HG02678 (cell line): ENCODE results near the gene MPDU1.
"Not testable (repeated sequence)": the region's sequence is repeated elsewhere in the genome, so short reads cannot be mapped to it uniquely, and the experiment has no call there.

Source experiments
- ATAC-seq: cut with Tn5 transposase; IDR thresholded peaks from one replicate; pipeline ENCODE4 v1.9.1; 2021; ENCODE audit warnings: mild to moderate bottlenecking, moderate library complexity; ENCODE audit not compliant: unreplicated experiment

The MPDU1 gene

DNA sequence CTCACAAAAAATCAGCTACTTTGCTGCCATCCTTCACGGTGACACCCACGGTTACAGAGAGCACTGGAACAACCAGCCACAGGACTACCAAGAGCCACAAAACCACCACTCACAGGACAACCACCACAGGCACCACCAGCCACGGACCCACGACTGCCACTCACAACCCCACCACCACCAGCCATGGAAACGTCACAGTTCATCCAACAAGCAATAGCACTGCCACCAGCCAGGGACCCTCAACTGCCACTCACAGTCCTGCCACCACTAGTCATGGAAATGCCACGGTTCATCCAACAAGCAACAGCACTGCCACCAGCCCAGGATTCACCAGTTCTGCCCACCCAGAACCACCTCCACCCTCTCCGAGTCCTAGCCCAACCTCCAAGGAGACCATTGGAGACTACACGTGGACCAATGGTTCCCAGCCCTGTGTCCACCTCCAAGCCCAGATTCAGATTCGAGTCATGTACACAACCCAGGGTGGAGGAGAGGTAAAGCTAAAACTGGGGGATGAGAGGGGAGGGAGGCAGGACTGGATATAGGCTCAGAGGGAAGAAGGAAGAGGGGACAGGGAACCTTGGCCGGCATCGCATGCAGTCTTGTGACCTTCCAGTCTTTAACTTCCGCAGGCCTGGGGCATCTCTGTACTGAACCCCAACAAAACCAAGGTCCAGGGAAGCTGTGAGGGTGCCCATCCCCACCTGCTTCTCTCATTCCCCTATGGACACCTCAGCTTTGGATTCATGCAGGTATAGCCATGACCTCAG lies 3.6 kb upstream of the MPDU1 start:
- ATAC-seq, result no peak

DNA sequence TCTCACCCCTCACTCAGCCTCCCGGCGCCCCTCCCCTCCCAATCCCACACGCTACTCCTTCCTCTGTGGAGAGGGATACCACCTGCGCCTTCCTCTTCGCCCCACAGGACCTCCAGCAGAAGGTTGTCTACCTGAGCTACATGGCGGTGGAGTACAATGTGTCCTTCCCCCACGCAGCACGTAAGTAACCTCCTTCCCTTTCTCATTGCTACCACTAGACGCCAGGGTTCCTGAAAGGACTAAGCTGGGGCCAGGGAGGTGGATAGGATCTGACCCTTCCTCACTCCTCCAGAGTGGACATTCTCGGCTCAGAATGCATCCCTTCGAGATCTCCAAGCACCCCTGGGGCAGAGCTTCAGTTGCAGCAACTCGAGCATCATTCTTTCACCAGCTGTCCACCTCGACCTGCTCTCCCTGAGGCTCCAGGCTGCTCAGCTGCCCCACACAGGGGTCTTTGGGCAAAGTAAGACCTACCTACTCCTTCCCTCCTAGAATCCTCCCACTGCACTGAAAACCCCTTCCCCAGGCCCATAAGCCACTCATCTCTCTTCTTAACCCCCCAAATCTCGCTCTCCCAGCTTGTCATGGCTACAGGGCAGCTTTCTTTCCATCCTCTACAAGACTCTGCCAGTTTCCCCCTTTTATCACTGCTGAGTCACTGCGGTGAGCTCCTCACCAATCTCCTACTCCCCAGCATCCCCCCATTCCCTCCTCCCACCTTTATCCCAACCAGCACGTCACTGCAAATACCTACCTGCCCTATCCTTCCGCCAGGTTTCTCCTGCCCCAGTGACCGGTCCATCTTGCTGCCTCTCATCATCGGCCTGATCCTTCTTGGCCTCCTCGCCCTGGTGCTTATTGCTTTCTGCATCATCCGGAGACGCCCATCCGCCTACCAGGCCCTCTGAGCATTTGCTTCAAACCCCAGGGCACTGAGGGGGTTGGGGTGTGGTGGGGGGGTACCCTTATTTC lies 2.8 kb upstream of the MPDU1 start:
- no peak for ATAC-seq

DNA sequence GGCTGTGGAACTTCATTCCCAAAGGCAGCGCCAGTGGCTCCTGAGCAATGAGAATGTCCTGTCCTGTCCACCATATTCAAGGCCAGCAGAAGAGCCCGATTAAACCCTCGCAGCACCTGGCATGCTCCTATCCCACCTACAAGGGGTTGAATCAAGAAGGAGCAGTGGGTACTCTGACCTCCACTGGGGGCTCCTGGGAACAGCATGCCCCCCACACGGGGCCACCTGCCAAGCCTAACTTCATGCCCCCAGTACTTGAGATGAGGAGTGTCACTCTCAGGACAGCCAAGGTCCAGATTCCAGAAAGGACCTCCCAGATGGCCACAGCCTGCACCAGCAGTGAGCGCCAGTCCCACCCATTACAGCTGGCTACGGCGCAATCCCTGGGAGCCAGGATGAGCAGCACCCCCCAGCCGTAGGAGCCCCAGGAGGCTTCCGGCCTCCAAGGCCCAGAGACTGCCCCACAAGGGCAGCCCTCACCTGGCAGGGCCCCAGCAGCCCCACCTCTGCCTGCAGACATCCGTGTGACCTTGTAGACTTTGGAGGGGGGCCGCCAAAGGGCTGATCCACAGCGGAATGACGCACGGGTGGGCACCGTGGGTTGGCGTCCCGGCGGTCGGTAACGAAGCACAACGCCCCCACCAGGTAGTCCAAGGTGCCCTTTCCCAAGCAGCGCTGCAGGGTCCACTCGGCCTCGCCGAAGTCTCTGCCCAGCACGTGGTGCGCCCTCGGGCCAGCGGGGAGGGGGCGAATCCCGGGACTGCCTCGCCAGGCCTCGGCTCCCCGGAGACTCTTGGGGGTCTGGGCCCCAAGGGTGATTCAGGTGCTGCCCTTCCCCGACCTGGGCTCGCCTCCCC lies 1.0 kb upstream of the MPDU1 start:
- ATAC-seq, result no peak

DNA sequence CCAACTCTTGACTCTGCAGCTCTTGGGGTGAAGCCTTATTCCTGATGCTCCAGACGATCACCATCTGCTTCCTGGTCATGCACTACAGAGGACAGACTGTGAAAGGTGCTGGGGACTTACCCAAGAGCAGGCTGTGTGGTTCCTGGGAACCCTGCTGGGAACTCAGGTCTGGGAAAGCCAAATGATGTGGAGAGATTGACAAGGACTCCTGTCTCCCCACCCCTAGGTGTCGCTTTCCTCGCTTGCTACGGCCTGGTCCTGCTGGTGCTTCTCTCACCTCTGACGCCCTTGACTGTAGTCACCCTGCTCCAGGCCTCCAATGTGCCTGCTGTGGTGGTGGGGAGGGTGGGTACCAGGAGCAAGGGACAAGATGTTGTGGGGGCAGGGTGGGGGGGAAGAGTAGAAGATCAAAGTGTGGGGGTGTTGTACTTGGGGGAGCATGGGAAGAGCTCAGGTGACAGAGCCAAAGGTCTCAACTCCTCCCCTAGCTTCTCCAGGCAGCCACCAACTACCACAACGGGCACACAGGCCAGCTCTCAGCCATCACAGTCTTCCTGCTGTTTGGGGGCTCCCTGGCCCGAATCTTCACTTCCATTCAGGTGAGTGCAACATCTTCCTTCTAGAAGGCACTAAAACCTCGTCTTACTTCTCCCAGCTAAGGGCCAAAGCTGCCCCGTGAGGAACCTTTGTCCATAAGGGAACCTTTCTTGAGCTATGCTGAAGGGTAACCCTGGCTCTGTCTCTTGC lies 3.2 kb downstream of the MPDU1 start:
- no peak for ATAC-seq

DNA sequence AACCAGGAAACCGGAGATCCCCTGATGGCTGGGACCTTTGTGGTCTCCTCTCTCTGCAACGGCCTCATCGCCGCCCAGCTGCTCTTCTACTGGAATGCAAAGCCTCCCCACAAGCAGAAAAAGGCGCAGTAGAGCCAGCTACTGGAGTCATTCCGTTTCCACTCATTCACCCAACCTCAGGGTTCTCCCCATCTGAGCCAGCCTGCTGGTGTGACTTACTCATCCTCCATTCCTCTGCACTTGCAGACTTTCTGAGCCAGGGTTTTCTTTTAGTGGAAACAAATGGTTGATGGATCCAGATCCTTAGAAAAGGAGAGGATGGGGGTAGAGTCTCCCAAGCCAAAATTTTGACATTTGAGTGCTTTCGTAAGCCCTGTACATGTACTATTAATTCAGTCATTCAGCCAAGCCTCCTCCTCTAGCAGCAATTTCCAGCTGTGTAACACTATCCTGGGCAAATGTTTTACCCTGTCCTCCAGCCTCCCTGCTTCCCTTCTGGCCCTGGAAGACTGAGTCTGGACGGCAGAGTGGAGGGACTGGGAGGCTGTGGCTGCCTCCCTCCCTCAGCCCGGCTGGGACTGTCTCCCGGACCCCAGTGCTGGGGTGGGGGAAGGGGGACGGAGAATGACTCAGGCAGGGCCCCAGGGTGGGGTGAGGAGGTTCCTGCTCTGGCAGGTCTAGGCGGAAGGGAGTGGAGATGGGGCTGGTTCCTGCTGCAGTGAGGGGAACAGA lies 3.9 kb downstream of the MPDU1 start:
- no peak for ATAC-seq

DNA sequence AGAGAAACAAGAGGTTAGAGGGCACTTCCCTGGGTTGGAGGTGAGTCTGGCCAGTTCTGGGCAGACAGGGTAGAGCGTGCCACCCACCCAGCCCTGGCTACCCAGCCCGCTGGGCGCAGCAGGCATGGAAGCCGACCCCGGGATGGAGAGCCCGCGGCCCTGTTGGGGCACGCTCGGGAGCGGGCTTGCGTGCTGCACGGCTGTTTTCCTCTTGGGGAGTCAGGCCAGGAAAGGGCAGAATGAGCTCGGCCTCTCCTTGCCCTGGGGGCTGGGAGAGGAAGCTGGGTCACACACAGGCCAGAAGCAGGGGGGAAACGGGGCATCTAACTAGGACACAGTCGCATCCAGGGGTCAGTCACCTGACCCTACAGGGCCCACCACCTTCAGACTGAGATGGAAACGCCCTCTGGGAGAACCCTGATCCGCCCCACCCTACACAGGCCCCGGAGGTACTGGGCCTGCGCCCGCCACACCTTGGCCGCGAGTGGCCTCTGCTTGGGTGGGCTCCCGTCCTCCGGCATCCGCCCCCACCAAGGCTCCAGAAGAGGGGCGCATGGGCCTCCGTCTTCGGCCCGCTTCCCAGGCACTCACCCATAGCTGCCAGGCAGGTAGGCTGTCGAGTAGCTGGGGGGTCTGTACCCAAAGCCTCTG lies 5.0 kb downstream of the MPDU1 start:
- ATAC-seq, result no peak

DNA sequence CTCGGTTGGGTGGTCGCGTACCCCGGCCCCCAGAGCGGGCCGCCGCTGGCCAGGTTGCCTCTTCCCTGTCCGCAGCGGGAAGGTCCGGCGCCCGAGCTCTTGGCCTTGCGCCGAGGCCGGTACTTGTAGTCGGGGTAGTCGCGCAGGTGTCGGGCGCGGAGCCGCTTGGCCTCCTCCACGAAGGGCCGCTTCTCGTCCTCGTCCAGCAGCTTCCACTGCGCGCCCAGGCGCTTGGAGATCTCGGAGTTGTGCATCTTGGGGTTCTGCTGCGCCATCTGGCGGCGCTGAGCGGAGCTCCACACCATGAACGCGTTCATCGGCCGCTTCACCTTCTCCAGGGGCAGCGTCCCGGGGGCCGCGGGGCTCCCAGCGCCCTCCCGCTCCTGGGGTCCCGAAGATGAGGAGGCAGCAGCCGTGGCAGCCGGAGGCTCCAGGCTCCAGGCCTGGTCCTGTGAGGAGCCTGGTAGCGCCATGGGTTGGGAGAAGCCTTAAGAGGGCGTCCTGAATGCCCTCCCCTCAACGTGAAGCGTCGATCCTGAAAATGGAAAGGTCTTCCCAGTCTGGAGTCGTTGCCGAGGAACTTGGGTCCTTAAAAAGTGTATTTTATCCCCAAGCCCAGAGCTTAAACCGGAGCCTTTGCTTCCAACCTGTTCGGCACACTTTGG lies 5.7 kb downstream of the MPDU1 start:
- ATAC-seq, result no peak

DNA sequence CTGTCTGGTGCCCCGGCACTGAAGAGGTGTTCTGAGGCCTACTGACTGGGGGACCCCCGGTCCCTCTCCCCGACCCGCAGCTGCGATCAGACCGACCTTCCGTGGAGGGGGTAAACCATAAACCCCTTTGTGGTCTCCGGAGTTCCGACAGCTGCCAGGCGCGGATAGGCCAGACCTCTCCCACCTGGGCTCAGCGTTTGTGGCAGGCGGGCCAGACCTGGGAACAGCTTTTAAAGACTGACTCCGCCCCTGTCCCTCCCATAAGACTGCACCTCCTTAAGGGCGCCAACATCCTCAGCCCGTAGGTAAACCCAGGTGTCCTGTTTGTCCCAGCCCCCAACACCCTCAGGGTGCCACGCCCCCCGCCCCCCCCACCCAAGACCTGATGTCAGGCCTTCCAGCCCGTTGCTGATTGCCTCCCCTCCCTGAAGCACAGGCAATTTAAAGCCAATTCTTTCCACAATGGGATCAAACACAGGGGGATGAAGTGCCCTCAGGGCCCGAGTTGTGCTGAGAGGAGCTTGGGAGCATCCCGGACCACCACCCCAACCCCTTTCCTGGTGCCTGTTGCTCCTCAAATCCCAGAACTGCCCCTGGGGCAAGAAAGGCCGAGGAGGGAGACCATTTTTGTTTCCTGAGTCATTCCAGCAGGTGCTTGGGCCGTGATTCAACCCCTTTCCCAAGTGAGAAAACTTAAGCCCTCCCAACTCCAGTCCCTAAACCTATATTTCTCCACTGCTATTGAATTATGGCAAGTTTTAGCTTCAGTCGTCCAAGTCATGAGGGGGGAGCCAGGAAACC lies 6.4 kb downstream of the MPDU1 start, which contains the start of gene SOX15:
TSS of gene SOX15 (minus strand) at position 204 of the 801 bp plus-strand sequence. CDS start 418 bp downstream, outside the sequence.
- no peak for ATAC-seq

DNA sequence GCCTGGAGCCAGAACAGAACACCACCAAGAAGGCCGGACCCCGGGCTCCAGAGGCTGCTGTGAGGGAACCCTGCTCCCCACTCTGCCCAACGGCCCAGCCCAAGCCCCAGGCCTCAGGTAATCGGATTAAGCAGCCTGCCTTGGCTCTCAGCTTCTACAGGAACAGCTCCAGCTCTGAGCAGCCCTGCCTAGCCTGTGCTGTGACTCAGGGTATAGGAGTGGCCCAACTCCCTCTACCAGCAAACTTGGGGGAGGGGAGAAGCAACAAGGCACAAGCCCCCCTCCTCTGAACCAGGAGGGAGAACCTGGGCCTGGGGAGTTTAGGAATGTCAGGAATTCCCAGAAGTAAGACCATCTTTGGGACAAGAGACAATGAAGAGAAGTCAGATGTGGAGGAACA lies 7.1 kb downstream of the MPDU1 start:
- no peak for ATAC-seq

DNA sequence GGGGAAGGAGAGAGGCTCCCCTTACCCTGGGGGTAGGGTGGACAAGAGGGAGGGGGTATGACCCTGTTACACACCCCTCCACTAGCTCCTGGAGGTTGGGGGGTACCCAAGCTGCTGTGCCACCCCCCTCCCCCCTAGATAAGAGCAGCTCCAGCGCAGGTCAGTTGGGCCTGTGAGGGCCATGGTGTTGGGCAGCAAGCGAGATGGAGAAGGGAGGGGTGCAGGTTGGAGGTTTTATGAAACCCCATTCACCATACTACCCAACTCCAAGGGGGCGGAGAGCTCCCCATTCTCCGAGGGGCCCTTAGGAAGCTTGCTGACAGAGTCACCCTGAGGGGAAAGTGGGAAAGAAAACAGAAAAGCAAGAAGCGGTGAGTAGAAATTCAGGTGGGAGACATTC lies 7.9 kb downstream of the MPDU1 start:
- no peak for ATAC-seq

DNA sequence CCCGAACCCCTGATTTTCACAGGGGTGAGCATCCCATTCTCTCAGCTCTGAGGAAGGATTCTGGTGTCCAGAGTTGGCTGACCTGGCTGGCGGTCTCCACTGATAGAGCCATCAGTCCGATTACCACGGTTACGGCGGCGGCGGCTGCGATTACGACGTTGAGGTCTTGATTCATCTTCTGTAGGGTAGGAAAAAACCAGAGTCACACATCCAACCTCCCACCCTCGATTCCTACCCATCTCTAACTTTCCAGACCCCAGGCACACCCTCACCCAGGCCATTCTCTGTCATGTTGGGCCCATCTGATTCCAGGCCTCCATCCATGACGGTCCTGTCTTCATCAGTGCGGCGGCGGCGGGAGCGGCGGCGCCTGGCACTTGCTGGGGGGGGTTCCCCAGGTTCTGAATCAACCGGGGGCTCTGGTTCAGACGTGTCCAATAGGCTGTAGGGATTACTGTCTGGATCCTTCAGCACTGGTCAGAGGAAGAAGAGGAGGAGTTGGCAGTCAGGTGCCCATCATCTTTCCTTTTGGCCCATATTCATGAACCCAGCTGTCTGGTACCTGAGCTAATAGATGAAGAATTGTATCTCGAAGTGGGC lies 8.9 kb downstream of the MPDU1 start:
- ATAC-seq, result no peak

DNA sequence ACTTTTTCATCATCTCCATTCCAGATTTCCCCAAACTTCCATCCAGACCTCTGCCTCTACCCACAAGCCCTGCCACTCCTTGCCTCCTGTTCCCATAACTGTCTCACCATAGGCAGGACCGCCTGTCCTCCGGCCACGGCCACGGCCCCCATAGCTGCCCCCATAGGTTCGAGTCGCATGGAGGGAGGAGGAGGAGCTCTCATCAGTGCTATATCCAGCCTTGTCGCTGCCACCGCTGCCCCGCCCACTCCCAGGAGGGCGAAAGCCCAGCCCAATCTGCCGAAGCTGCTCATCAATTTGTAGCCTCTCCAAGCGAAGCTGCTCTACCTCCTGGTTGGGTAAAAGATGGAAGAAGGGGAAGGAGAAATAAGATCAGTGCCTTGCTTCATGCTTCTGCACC lies 9.6 kb downstream of the MPDU1 start:
- no peak for ATAC-seq

DNA sequence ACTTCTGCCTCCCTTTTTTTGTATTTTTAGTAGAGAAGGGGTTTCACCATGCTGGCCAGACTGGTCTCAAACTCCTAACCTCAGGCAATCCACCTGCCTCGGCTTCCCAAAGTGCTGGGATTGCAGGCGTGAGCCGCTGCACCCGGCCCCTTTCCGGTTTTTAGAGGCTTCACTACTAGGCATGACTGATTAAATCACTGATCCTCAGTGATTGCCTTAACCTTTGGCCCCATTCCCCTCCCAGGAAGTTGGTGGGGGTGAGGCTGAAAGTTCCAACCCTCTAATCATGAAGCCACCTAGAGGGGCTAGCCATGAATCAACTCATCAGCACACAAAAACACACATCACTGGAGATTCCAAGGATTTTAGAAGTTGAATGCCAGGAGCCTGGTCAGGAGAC lies 13.9 kb downstream of the MPDU1 start:
- not testable (repeated sequence) for ATAC-seq

DNA sequence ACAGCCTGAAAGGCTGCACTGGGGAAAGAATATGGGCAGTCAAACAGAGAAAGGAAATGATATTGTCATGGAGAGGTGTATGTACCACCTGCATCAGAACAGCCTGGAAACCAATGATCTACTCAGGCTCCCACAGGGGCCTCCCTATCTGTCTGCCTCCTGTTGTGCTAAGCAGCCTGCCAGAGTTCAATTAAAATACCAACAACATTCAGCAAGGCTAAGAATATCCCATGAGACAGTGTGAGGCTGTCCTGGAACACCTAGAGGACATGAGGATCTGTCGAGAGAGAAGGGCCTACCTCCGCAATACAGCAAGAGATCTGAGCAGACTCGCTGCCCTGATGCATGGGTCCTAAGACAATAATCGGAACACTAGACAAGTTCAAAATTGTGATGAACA lies 22.6 kb downstream of the MPDU1 start:
- no peak for ATAC-seq

DNA sequence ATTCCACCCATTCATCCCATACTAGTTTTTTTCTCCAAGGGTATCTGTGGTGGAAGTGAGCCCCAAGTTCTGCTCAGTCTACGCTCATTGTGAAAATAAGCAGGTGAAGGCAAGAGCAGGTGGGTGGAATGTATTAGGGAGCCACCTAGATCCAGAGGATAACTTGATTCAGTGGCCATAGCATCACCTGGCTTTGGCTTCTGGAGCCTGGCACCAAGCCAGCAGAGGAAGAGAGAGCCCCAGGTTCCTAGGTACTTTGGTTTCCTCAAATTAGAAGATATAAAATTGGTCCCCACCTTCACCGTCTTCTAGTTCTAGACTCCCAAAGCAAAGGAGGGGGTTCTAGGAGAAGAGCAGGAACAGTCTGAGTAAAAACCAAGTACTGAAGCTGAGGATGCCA lies 27.0 kb downstream of the MPDU1 start:
- ATAC-seq, result no peak

DNA sequence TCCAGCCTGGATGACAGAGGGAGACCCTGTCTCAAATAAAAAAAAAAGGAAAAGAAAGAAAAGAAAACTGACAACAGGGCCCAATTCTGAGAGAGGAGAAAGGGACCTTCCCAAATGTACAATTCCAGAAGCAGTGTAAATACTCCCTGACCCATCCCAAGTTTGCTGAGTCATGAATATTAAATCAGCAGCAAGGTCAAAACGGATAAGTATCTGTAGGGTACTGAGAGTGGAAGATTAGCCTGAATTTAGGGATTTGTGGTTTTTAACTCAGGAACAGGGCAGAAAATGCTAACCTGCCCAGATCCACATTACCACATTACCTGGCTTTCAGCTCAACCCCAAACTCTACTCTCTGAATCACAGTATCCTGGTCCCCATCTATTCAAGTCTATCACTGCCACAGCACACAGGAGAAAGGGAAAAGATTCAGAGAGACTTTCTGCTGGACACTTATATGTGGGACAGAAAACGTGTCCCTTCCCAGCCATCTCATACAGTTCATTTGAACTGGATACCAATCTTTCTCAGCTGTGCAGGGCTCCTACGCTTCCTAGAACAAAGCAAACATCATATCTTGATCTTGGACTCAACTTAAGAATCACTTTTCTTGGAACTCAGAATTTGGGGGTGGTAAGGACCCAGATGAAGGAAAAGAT lies 28.1 kb downstream of the MPDU1 start:
- no peak for ATAC-seq

DNA sequence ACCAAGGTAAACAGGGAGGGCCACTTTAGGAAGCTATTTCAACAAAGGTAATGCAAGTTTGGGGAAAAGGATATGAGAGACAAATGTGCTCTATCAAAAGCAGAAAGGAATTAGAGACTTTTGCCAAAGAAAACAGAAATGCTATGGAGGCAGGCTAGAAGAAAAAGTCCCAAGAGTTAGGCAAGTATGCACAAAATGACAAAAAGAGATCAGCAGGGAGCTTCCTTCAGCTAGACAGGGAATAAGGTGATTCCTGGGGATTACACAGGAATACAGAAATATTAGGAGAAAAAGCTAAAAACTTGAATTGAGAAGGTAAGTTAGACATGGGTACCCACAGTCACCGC lies 28.6 kb downstream of the MPDU1 start:
- no peak for ATAC-seq
